SJSA1 (cell line): Measurements from ENCODE around the gene ARHGAP42. TPM values are rescaled to one million over a fixed set of nuclear protein-coding genes. Genes with fewer than 3 reads are reported as not detected.

Experiments
- DNase-seq, 2 experiments: peaks; one replicate each; pipeline ENCODE4 v3.0.0-alpha.2; 2015 to 2020; ENCODE audit warnings: low spot score in 2 of 2, low read depth in 1 of 2
- H3K27ac ChIP-seq: fragments of 250-450 bp; sonication (Bioruptor Pico); 2 replicates; pipeline ENCODE4 v1.5.1; 2020; ENCODE audit warnings: mild to moderate bottlenecking, moderate library complexity
- H3K27me3 ChIP-seq: fragments of 250-450 bp; sonication (Bioruptor Pico); replicated peaks from 2 replicates; pipeline ENCODE4 v1.5.1; 2020; ENCODE audit warnings: mild to moderate bottlenecking, moderate library complexity
- H3K36me3 ChIP-seq: fragments of 250-450 bp; sonication (Bioruptor Pico); 2 replicates; pipeline ENCODE4 v1.5.1; 2020; ENCODE audit warnings: mild to moderate bottlenecking
- H3K4me1 ChIP-seq: fragments of 250-450 bp; sonication (Bioruptor Pico); replicated peaks from 2 replicates; pipeline ENCODE4 v1.6.1; 2021; ENCODE audit warnings: mild to moderate bottlenecking
- H3K4me3 ChIP-seq: fragments of 250-450 bp; sonication (Bioruptor Pico); 2 replicates; pipeline ENCODE4 v1.5.1; 2020; ENCODE audit warnings: mild to moderate bottlenecking
- H3K9me3 ChIP-seq: fragments of 250-450 bp; sonication (Bioruptor Pico); replicated peaks from 2 replicates; pipeline ENCODE4 v1.5.1; 2020; ENCODE audit warnings: mild to moderate bottlenecking
- total RNA-seq: library from RNA; depleted of rRNA; stranded (reverse); fragments of >200 nt; shearing (Covaris generic); gene quantifications from 2 replicates; pipeline ENCODE4 v1.2.3, GENCODE V29; 2014

The ARHGAP42 gene
- total RNA-seq, 1 experiment from 2014 or later = 17.2 TPM

- Histone ChIP-seq H3K27ac (no peak overlapping the region), H3K36me3 (no peaks in the 10 kb centered on the region), H3K9me3 (no peaks in the 10 kb centered on the region), H3K27me3 (no peaks in the 10 kb centered on the region), H3K4me3 (no peak overlapping the region), H3K4me1 (peaks cover 28% of the 10 kb centered on the region)
- no peak for DNase-seq
These were observed 148.8 kb downstream of the ARHGAP42 start for GRCh38 chr11:100835854-100836253.

GRCh38 chr11:100837311-100837710 lies 150.2 kb downstream of the ARHGAP42 start:
- no peaks in the 10 kb centered on the region for H3K9me3 ChIP-seq
- no peak for DNase-seq
- H3K27ac ChIP-seq = no peak overlapping the region
- no peak overlapping the region for H3K4me3 ChIP-seq
- peaks cover 21% of the 10 kb centered on the region for H3K4me1 ChIP-seq
- no peaks in the 10 kb centered on the region for H3K27me3 ChIP-seq
- no peaks in the 10 kb centered on the region for H3K36me3 ChIP-seq

- no peaks in the 10 kb centered on the region for H3K36me3 ChIP-seq
- H3K27ac ChIP-seq = no peak overlapping the region; the same call in 1 of the 2 replicates
- no peaks in the 10 kb centered on the region for H3K9me3 ChIP-seq
- no peak overlapping the region for H3K4me3 ChIP-seq
- H3K27me3 ChIP-seq = no peaks in the 10 kb centered on the region
- peak in 1 of 2 experiments; percentile 19 for DNase-seq
- peaks cover 13% of the 10 kb centered on the region for H3K4me1 ChIP-seq
These were observed 154.8 kb downstream of the ARHGAP42 start for GRCh38 chr11:100841711-100842407.

DNA sequence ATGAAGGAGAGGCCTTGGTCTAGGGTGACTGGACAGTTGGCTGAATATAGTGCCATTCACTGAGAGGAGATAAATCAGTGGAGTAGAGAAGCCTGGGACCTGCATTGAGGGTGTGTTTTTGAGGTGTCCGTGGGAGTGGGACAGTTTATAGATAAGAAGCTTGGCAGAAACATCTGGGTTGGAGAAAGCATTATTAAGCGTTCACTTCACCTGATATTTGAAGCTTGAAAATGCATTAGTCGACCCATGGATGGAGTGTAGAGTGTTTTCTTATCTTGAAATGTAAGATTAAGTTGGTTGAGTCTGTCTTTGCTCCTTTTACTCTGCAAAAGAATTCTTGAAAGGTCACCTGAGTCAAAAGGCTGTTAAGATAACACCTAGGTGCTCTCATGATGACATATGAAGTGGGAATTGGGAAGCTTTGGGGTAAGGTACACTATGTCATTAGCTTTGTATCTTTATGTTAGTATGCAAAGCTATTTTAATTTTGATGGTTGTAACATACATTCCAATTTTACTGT lies 160.7 kb downstream of the ARHGAP42 start:
- no peaks in the 10 kb centered on the region for H3K36me3 ChIP-seq
- H3K4me1 ChIP-seq = peaks cover 19% of the 10 kb centered on the region
- no peak for DNase-seq
- H3K27me3 ChIP-seq = no peaks in the 10 kb centered on the region
- no peak overlapping the region for H3K27ac ChIP-seq
- H3K4me3 ChIP-seq = no peak overlapping the region
- H3K9me3 ChIP-seq = no peaks in the 10 kb centered on the region

DNA sequence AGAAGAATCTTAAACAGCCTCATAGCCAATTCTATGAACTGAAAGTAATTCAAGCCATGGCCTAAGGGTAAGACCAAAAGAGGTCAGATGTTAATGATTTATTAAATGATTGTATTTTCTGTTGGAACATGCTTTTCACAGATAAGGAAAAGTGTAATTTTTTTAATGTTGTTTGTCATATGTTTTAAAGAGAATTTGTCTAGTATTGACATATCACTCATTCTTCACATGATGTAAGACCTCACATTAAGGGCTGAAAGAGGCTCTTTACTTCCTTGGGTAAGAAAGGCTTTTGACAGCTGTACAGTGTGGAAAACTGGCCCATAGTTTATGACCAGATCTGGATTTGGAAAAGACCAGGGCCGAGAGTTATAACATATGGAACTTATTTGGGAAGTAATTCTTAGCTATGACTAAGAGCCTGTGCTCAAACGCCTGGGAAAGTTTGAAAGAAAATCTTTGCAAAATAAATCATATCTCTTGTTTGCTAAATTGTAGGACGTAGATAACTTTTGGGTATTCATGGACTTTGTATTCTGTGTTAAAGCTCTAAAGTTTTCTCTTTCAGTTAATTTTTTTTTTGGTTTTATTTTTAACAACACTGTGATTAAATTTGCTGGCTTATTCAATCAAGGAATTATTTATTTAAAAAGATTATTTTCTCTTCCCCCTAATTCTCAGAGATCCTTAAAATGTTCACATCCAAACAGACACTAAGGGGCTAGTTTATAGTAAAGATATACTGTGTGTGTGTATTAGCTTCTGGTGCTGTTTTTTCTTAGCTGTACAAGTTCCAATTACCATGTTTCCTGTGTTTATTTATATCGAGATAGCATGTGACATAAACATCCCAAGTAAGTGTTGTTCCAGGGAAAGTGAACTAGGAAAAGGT lies 162.2 kb downstream of the ARHGAP42 start:
- Histone ChIP-seq H3K36me3 (no peaks in the 10 kb centered on the region), H3K4me3 (no peak overlapping the region), H3K9me3 (no peaks in the 10 kb centered on the region), H3K27me3 (no peaks in the 10 kb centered on the region), H3K27ac (peak overlapping the region; percentile 69), H3K4me1 (peaks cover 19% of the 10 kb centered on the region)
- DNase-seq = peak in 1 of 2 experiments; percentile 58

DNA sequence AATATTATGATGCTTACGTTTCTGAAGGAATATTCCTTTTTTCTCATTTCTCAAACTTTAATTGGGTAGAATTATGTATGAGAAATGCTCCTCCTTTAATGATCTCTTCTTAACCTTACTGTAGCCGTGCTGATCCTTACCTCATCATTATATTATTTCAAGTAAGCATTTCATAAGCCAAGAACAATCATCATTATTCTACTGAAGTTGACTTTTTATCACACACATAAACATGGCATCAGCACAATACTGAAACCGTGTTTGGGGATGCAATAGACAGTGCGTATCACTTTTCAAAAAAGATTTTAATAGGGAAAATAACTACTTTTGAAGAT lies 162.8 kb downstream of the ARHGAP42 start:
- no peak for DNase-seq
- H3K9me3 ChIP-seq = no peaks in the 10 kb centered on the region
- peak overlapping the region; percentile 69; the same call in 1 of the 2 replicates for H3K27ac ChIP-seq

GRCh38 chr11:100851147-100851546 lies 164.1 kb downstream of the ARHGAP42 start:
- Histone ChIP-seq H3K9me3 (no peaks in the 10 kb centered on the region), H3K4me1 (peaks cover 17% of the 10 kb centered on the region), H3K36me3 (no peaks in the 10 kb centered on the region), H3K27ac (no peak overlapping the region), H3K27me3 (no peaks in the 10 kb centered on the region), H3K4me3 (no peak overlapping the region)
- DNase-seq = no peak

More for the DNA sequence above, 162.8 kb downstream of the ARHGAP42 start:
- H3K4me3 ChIP-seq = no peak overlapping the region
- H3K36me3 ChIP-seq = no peaks in the 10 kb centered on the region
- H3K27me3 ChIP-seq = no peaks in the 10 kb centered on the region
- H3K4me1 ChIP-seq = peaks cover 19% of the 10 kb centered on the region

DNA sequence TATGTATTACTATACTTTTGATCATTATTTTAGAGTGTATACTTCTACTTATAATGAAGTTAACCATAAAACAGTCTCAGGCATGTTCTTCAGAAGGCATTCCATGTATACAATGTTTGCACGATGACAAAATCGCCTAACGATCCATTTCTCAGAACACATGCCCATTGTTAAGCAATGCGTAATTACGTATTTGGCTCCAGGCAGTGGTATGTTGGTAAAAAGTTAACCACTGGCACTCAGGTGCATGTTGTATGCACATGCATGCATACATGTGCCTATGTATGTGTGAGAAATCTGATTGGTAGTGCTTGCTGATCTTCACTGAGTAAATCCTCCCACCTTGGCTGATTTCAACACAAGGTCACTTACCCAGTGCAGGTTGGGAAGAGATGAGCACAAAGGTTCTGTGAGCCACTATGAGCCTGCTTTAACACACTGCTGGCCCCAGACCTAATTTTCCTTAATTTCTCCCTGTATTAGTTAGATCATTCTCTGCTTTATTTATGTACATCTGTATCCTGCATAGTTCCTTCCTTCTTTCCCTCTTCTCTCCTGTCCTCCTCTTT lies 164.6 kb downstream of the ARHGAP42 start:
- no peaks in the 10 kb centered on the region for H3K9me3 ChIP-seq
- no peaks in the 10 kb centered on the region for H3K27me3 ChIP-seq
- no peak overlapping the region for H3K4me3 ChIP-seq
- peaks cover 17% of the 10 kb centered on the region for H3K4me1 ChIP-seq
- no peak for DNase-seq
- no peaks in the 10 kb centered on the region for H3K36me3 ChIP-seq
- H3K27ac ChIP-seq = no peak overlapping the region

- Histone ChIP-seq H3K27me3 (no peaks in the 10 kb centered on the region), H3K4me3 (no peak overlapping the region), H3K36me3 (no peaks in the 10 kb centered on the region), H3K27ac (no peak overlapping the region), H3K9me3 (no peaks in the 10 kb centered on the region), H3K4me1 (peaks cover 3% of the 10 kb centered on the region; the same call in 1 of the 2 replicates)
- peak in 1 of 2 experiments; percentile 31 for DNase-seq
These were observed 168.5 kb downstream of the ARHGAP42 start for GRCh38 chr11:100855466-100856067.

- no peaks in the 10 kb centered on the region for H3K27me3 ChIP-seq
- H3K9me3 ChIP-seq = no peaks in the 10 kb centered on the region
- H3K36me3 ChIP-seq = no peaks in the 10 kb centered on the region
- peaks cover 3% of the 10 kb centered on the region; the same call in 1 of the 2 replicates for H3K4me1 ChIP-seq
- no peak overlapping the region for H3K4me3 ChIP-seq
- H3K27ac ChIP-seq = no peak overlapping the region
- no peak for DNase-seq
These were observed 170.3 kb downstream of the ARHGAP42 start for GRCh38 chr11:100857236-100858005.

- H3K4me1 ChIP-seq = peaks cover 5% of the 10 kb centered on the region
- H3K9me3 ChIP-seq = no peaks in the 10 kb centered on the region
- H3K27me3 ChIP-seq = no peaks in the 10 kb centered on the region
- no peak overlapping the region for H3K27ac ChIP-seq
- no peak overlapping the region for H3K4me3 ChIP-seq
- no peak for DNase-seq
- H3K36me3 ChIP-seq = no peaks in the 10 kb centered on the region
These were observed 173.4 kb downstream of the ARHGAP42 start for GRCh38 chr11:100860318-100861155.

GRCh38 chr11:100861212-100861611 lies 174.1 kb downstream of the ARHGAP42 start:
- Histone ChIP-seq H3K27ac (no peak overlapping the region), H3K9me3 (no peaks in the 10 kb centered on the region), H3K27me3 (no peaks in the 10 kb centered on the region), H3K4me3 (no peak overlapping the region), H3K36me3 (no peaks in the 10 kb centered on the region), H3K4me1 (peaks cover 5% of the 10 kb centered on the region)
- no peak for DNase-seq
